ENCODE data around the gene HHIPL1. TPM values are rescaled to one million over a fixed set of nuclear protein-coding genes. Genes with fewer than 3 reads are reported as not detected.
A peak's percentile ranks its signal among the peaks of the same experiment; 100 is the strongest.

HHIPL1 gene
- total and polyA plus RNA-seq, 2 experiments from 2014 or later, result 0.83 to 1.2 TPM

- H3K36me3 ChIP-seq, result no peaks in the 10 kb centered on the region
- DNase-seq (ENCODE audit: low read depth in 1 of 2, low spot score in 1 of 2), result no peak
- TF ChIP-seq, protein P1, sequence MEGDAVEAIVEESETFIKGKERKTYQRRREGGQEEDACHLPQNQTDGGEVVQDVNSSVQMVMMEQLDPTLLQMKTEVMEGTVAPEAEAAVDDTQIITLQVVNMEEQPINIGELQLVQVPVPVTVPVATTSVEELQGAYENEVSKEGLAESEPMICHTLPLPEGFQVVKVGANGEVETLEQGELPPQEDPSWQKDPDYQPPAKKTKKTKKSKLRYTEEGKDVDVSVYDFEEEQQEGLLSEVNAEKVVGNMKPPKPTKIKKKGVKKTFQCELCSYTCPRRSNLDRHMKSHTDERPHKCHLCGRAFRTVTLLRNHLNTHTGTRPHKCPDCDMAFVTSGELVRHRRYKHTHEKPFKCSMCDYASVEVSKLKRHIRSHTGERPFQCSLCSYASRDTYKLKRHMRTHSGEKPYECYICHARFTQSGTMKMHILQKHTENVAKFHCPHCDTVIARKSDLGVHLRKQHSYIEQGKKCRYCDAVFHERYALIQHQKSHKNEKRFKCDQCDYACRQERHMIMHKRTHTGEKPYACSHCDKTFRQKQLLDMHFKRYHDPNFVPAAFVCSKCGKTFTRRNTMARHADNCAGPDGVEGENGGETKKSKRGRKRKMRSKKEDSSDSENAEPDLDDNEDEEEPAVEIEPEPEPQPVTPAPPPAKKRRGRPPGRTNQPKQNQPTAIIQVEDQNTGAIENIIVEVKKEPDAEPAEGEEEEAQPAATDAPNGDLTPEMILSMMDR (IDR thresholded peaks at IDR 0.05; ENCODE audit: low read depth, low read length), result no peak
- H3K27me3 ChIP-seq, result peaks cover 23% of the 10 kb centered on the region
- H3K4me3 ChIP-seq, result no peak overlapping the region
- H3K4me1 ChIP-seq (ENCODE audit: low read depth), result peaks cover 11% of the 10 kb centered on the region
- H3K9me3 ChIP-seq (ENCODE audit: low read depth), result no peaks in the 10 kb centered on the region
- peak overlapping the region; percentile 69 for H3K27ac ChIP-seq
Measured at GRCh38 chr14:99663386-99664057, 18.6 kb downstream of the HHIPL1 start.

- no peaks in the 10 kb centered on the region for H3K9me3 ChIP-seq (ENCODE audit: low read depth)
- H3K27me3 ChIP-seq, result peaks cover 15% of the 10 kb centered on the region
- TF ChIP-seq, protein P1 (IDR thresholded peaks at IDR 0.05; ENCODE audit: low read depth, low read length), result no peak
- no peaks in the 10 kb centered on the region for H3K36me3 ChIP-seq
- peak overlapping the region; percentile 69 for H3K27ac ChIP-seq
- peaks cover 11% of the 10 kb centered on the region for H3K4me1 ChIP-seq (ENCODE audit: low read depth)
- H3K4me3 ChIP-seq, result no peak overlapping the region
- peak in 1 of 2 donors; percentile 64 for DNase-seq (ENCODE audit: low read depth in 1 of 2, low spot score in 1 of 2)
Measured at GRCh38 chr14:99664058-99664936, 19.4 kb downstream of the HHIPL1 start.

DNA sequence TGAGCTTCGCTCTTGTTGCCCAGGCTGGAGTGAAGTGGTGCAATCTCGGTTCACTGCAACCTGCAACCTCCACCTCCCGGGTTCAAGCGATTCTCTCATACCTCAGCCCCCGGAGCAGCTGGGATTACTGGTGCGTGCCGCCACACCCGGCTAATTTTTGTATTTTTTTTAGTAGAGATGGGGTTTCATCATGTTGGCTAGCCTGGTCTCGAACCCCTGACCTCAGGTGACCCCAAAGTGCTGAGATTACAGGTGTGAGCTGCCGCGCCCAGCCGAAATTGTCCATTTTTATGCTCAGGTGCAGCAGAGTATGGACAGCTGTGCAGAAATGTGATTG is 20.0 kb downstream of the HHIPL1 start:
- DNase-seq (ENCODE audit: low read depth in 1 of 2, low spot score in 1 of 2), result no peak
- no peak overlapping the region for H3K4me3 ChIP-seq
- no peaks in the 10 kb centered on the region for H3K9me3 ChIP-seq (ENCODE audit: low read depth)
- no peaks in the 10 kb centered on the region for H3K36me3 ChIP-seq
- H3K4me1 ChIP-seq (ENCODE audit: low read depth), result peaks cover 11% of the 10 kb centered on the region
- H3K27ac ChIP-seq, result peak overlapping the region; percentile 69
- TF ChIP-seq, protein P1 (IDR thresholded peaks at IDR 0.05; ENCODE audit: low read depth, low read length), result no peak
- peaks cover 9% of the 10 kb centered on the region for H3K27me3 ChIP-seq

DNA sequence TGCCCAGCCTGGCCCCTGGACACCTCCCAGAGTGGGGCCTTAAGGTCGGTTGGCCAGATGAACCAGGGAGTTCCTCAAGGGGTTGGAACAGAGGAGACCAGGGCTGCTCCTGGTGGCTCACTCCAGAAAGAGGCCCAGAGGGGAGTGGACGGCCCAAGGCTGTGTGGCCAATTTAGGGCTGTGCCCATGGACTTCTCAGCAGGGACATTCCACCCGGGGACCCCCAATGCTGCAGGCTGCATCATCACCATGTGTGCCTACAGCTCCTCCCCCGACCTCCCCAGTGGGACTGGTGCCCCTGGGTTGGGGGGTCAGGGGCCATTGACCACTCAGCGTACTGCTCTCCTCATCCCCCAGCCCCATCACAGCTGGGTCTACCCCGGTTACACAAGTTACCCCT is 21.6 kb downstream of the HHIPL1 start:
- H3K4me1 ChIP-seq (ENCODE audit: low read depth), result peaks cover 11% of the 10 kb centered on the region
- TF ChIP-seq, protein P1 (IDR thresholded peaks at IDR 0.05; ENCODE audit: low read depth, low read length), result no peak
- H3K27ac ChIP-seq, result no peak overlapping the region

GRCh38 chr14:99667045-99667444 is 22.1 kb downstream of the HHIPL1 start:
- no peak overlapping the region for H3K27ac ChIP-seq
- TF ChIP-seq, protein P1 (IDR thresholded peaks at IDR 0.05; ENCODE audit: low read depth, low read length), result no peak
- DNase-seq (ENCODE audit: low read depth in 1 of 2, low spot score in 1 of 2), result no peak
- H3K36me3 ChIP-seq, result no peaks in the 10 kb centered on the region
- H3K4me1 ChIP-seq (ENCODE audit: low read depth), result peaks cover 11% of the 10 kb centered on the region
- no peaks in the 10 kb centered on the region for H3K27me3 ChIP-seq
- H3K9me3 ChIP-seq (ENCODE audit: low read depth), result no peaks in the 10 kb centered on the region
- no peak overlapping the region for H3K4me3 ChIP-seq

More for the DNA sequence above, 21.6 kb downstream of the HHIPL1 start:
- Histone ChIP-seq H3K9me3 (ENCODE audit: low read depth) (no peaks in the 10 kb centered on the region), H3K4me3 (no peak overlapping the region), H3K36me3 (no peaks in the 10 kb centered on the region), H3K27me3 (no peaks in the 10 kb centered on the region)
- no peak for DNase-seq (ENCODE audit: low read depth in 1 of 2, low spot score in 1 of 2)

Measured in cardiac muscle cell (in vitro differentiated cells and primary cell).